GM19193 (cell line): ENCODE results near the gene PRDM11.

ENCODE experiments used
- POLR2A ChIP-seq: IDR thresholded peaks from 4 replicates; pipeline ENCODE4 v1.6.1; 2011; ENCODE audit not compliant: insufficient read depth, insufficient read length; ENCODE audit errors: extremely low read depth

The PRDM11 gene

DNA sequence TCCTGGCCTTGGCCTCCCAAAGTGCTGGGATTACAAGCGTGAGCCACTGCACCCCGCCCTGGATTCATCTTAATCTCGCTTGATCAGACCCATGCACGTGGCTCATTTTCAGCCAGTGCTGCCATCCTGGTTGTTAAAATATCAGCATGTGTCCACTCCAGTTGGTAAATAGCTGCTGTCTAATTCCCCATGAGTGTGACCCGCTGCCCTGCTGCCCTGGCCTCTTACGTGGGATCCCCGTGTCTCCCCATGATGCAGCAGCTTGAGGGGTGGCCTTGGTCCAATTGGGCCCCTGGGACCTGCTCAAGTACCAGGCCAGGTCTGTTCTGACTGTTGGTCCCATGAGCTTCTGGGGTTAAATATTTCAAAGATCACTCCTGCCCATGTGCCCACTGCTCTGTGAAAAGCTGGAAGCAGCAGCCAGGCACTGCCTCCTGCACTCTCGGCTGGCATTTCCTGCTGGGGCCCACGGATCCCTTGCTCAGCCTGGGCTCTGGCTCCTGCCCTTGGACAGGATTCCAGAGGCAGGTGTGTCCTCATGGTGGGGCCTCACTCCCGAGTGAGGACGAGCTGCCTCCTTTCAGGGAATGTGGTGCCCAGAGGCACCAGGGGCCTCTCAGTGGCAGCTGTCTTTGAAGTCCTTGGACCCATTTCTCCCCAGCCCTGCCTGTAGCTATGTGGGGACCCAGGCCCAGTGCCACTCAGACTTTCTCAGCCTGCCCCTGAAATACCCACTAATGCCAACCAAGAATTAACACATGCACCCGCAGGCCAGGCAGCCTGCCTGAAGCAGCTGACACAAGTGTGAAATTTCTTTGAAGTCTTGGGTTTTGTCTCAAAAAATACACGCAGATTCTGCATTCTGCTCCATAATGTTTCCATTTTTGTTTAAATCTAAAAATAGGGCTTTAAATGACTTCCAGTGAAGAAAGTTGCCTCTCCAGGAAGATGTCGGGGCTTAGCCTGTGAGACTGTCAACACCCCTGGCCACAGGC is 38.1 kb upstream of the PRDM11 start:
- TF ChIP-seq POLR2A, result no peak

GRCh38 chr11:45109400-45109799 is 37.0 kb upstream of the PRDM11 start:
- no peak for TF ChIP-seq POLR2A

DNA sequence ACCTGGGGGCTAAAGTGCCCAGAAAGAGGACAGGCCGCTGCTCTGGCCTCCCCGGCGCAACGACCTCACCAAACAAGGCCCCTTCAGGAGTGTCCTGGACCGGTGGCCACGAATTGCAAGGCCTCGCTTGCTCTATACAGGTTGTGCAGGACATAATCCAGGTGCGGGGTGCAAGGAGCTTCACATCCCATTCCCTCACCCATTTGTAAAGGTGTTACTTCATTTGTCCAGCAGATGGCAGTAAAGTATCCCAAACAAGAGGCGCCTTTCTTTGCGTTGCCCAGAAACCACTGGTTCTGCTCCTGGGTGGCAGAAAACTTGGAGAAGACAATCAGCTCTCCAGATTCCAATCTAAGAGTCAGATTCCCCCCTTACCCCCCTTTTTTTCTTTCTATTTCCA is 35.9 kb upstream of the PRDM11 start:
- TF ChIP-seq POLR2A, result no peak

DNA sequence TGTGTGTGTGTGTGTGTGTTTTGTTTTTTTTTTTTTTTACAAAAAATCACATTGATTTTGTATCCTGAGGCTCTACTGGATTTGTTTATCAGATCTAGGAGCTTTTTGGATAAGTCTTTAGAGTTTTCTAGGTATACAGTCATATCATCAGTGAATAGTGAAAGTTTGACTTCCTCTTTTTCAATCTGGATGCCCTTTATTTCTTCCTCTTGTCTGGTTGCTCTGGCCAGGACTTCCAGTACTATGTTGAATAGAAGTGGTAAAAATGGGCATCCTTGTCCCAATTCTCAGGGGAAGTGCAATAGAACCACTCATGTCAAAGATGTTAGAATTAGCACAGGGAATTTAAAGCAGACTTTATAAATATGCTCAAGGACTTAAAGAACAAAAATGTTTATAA is 32.6 kb upstream of the PRDM11 start:
- no peak for TF ChIP-seq POLR2A

GRCh38 chr11:45133878-45134277 is 12.6 kb upstream of the PRDM11 start:
- no peak for TF ChIP-seq POLR2A

GRCh38 chr11:45141171-45141570 is 5.3 kb upstream of the PRDM11 start:
- no peak for TF ChIP-seq POLR2A

DNA sequence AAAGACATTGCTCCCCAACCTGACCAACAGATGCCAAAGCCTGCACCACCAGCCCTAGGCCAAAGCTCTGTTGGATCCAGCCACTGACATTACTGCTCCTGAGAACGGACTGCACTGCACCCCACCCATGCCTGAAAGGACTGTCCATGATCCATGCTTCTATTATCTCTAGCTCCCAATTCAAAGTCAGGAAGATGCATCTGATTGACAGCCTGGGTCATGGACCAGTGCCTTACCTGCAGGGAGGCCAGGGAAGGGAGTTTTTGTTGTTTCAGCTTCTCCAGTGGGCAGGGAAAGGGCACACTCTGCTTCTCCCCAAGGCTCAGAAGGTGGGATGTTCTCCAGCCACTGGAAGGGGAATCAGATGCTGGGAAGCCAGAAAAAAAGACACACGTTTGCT is 4.8 kb upstream of the PRDM11 start:
- no peak for TF ChIP-seq POLR2A

DNA sequence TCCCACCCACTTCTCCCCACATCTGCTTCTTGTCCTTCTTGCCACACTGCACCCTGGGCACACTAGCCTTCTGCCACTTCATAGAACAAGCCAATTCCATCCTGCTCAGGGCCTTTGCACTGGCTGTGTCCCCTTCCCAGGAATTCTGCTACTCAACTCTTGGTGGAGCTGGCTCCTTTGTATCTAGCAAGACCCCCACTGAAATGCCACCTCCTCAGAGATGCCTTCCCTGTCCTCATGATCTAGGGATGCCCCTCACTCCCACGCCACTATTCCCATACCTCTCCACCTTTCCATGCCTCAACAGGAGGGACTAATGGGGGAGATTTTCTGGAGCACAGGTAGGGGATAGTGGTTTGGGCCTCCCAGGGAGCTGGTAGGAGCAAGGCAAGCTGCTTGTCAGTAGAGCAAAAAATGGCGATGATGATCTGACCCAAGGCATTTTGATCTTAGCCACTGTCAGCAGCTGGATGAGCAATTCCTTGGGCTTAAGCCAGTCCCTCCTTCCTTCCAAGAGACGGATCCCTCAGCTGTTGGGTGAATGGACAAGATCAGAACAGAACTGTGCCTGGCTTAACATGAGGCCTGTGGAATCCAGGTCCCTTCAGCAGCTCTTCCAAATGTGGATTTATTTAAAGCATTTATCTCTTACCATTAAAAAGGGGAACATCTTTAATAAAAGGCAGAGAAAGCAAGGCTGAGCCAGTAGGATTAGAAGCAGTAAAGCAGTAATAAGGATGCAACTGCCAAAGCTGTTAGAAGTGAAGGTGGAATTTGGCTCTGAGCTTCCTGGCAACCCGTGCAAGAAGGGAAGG is 4.0 kb upstream of the PRDM11 start:
- TF ChIP-seq POLR2A, result no peak

DNA sequence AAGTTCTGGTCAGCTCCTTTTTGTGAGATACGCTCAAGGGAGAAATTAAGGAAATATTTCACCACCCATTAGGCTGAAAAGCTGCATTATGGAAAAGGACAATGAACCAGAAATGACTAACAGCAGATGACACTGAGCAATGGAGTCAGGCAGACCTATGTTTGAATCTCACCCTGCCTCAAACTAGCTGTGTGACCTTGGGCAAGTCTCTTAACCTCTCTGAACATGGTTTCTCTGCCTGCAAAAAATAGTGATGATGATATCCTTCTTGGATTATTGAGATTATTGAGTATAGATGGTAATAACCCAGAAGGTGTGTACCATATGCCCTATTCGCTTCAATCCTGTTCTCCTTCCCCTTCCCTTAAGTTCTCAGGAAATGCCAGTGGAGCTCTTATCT is 2.9 kb upstream of the PRDM11 start:
- TF ChIP-seq POLR2A, result no peak

DNA sequence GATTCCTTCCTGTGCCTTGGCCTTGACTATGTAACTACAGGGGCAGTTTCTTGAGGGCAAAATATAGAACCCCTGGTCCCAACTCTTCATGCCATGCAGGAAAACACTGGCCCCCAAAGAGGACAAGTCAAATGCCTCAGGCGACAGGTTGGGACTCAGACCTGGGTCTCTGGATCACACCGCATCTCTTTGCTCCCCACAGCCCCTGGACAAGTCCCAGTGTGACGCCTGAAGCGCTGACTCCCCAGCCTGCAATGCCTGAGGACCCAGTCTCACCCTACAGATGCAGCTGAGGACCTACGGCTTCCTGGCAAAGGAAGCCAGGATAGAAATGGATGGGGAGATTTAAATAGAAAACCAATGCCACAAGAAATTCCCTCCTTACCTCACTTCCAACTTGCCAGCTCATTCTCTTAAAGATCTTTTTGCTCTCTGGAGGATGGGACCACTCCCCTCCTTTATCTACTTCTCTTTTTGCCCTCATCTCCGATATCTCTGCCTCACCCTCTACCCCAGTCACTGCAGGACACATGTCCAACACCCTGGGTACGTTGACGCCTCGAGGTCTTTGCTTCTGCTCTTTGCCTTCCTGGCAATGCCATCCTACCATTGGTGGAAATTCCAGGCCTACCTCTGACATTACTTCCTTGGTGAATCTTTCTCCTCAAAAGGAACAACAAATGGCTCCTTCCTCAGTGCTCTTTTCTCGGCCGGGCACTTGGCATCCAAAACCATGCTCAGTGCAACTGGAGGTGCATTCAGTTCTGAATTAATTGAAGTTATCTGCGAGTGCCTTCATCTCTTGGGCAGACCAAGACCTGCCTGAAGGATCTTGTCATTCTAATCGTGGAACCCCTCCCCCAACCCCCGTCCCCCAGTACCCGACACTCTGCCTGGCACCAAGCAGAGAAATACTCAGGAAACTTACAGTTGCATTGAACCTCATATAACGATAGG is 2.0 kb upstream of the PRDM11 start:
- no peak for TF ChIP-seq POLR2A

- TF ChIP-seq POLR2A, result no peak
Observed at GRCh38 chr11:45145083-45145378, 1.4 kb upstream of the PRDM11 start.

DNA sequence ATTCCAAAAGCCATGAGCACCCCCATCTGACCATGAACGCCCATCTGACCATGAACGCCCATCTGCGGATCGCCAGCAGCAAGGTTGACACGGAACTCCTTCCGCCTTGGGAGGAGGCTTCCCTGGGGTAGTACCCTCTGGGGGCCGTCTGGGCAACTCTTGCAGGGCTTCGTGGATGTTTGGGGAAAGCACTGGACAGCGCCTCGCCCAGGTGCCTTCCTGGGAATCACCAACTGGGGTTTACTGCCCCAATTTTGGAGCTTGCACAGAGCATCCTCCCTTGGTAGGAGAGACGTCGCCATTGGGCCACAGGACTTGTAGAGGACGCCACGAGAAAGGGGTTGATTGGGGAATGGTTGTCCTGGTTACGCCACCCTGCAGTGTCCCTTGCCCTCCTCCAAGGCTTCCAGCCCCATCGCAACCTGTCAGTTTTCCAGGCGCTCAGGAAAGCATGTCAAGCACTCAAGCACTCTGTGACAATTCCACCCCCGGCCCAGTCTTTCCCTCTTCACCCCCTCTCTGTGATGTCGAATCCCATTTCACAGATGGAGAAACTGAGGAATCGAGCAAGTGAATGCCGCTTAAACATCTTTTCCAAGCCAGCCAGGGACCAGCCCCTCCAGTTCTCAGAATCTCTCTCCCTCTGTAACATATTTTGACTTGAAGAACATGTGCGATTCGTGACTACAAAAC is 914 bp upstream of the PRDM11 start:
- no peak for TF ChIP-seq POLR2A

DNA sequence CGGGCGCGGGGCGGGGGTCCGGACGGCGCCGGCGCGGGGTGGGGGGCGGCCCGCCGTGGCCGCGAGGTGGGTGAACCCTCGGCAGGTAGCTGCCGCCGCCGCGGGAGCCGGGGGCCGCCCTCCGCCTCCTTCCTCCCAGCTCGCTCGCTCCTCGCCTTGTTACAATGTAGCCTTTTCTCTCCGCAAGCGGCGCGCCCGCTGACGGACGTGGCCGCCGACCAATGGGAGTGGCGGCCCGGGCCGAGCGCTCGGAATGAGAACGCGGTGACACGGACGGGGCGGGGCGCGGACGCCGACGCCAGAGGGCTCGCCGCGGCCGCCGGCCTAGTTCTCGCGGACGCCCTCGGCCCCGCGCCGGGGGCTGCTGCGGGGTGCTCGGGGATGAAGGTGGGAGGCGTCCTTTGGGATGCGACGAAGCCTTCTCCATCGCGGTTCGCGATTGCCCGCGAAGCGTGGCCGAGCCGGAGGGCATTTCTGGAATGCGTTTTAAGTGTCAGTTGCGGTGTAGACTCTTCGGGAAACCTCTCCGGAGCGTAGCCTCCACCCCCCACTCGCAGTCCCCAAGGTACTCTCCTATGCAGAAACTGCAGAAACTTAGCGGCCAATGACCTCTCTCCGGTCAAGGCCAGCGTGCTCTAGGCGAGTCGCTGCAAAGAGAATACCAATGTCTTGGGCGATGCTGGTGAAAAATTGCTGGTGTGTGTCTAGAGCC is 734 bp downstream of the PRDM11 start:
- TF ChIP-seq POLR2A, result peak; percentile 55
